GM19099 (cell line): ENCODE measurements around the gene TACR3.

Experiments used
- POLR2A ChIP-seq: IDR thresholded peaks from 3 replicates; pipeline ENCODE4 v1.6.1; 2011; ENCODE audit warnings: low read depth; ENCODE audit not compliant: insufficient read length; ENCODE audit errors: extremely low read depth

The TACR3 gene

GRCh38 chr4:103567591-103567990 lies 152.2 kb downstream of the TACR3 start:
- no peak for TF ChIP-seq POLR2A
